Endothelial cell of umbilical vein (primary cell): ENCODE results near the gene GCAT. TPM values are rescaled to one million over a fixed set of nuclear protein-coding genes. Genes with fewer than 3 reads are reported as not detected.

Experiments
- BruUV-seq: library from RNA; stranded (reverse); fragments of 400-500 nt; replicated peaks from 2 replicates; lab custom pipeline; 2021; lab: Mats Ljungman, UMichigan
- CTCF ChIA-PET: fragments of 300-600, 350-600 bp; sonication (Branson Sonifier 250); formaldehyde crosslinking; loops from one replicate; lab custom pipeline; 2021; ENCODE audit warnings: antibody characterized with exemption, inconsistent platforms; lab: Charles Lee
- POLR2A ChIA-PET: fragments of 300-600, 350-600 bp; sonication (Branson Sonifier 250); formaldehyde crosslinking; loops from one replicate; lab custom pipeline; 2021; ENCODE audit warnings: antibody characterized with exemption, inconsistent platforms; lab: Charles Lee
- DNase-seq: peaks from one replicate; pipeline ENCODE4 v3.0.0-alpha.2; 2011; ENCODE audit warnings: low read depth, low spot score
- FAIRE-seq: peaks from 2 replicates; lab custom pipeline; 2011; peaks lifted over from hg19 to GRCh38; lab: Jason Lieb, UNC
- H2AFZ ChIP-seq: 2 replicates; pipeline ENCODE4 v1.6.0; 2012; ENCODE audit warnings: low read depth, low read length, control low read depth, inconsistent platforms
- H3K27ac ChIP-seq: 2 replicates; pipeline ENCODE4 v1.5.1; 2011; ENCODE audit warnings: low read depth, mild to moderate bottlenecking, control low read depth, low read length, moderate library complexity; ENCODE audit not compliant: insufficient read depth
- H3K27me3 ChIP-seq, 2 experiments: 2 replicates each; pipeline versions ENCODE4 v1.6.0 to v1.6.1; 2011; ENCODE audit warnings: low read length in 2 of 2, mixed read lengths in 1 of 2; ENCODE audit not compliant: control insufficient read depth in 2 of 2, insufficient read depth in 2 of 2
- H3K36me3 ChIP-seq, 2 experiments: 2 replicates in 1 of 2; 3 replicates in 1 of 2; pipeline ENCODE4 v1.5.1; 2011; ENCODE audit warnings: low read length in 2 of 2, mild to moderate bottlenecking in 1 of 2, moderate library complexity in 1 of 2; ENCODE audit not compliant: control insufficient read depth in 2 of 2, insufficient read depth in 2 of 2; ENCODE audit errors: extremely low read depth in 1 of 2
- H3K4me1 ChIP-seq: 3 replicates; pipeline ENCODE4 v1.5.1; 2011; ENCODE audit warnings: mild to moderate bottlenecking, low read length; ENCODE audit not compliant: control insufficient read depth, insufficient read depth; ENCODE audit errors: extremely low read depth
- H3K4me2 ChIP-seq: 2 replicates; pipeline ENCODE4 v1.6.1; 2011; ENCODE audit warnings: low read length, control low read depth, mixed read lengths; ENCODE audit not compliant: insufficient read depth
- H3K4me3 ChIP-seq, 3 experiments: fragments of 200-600 bp in 1 of 3; sonication (generic), shearing (Covaris generic) in 1 of 3; replicated peaks in 1 of 3; 2 replicates each; pipeline ENCODE4 v1.5.1; 2011 to 2016; ENCODE audit warnings: control low read depth in 3 of 3, low read length in 3 of 3, mild to moderate bottlenecking in 2 of 3, inconsistent platforms in 1 of 3, low read depth in 1 of 3, moderate library complexity in 1 of 3; ENCODE audit not compliant: insufficient read depth in 1 of 3
- H3K79me2 ChIP-seq: 2 replicates; pipeline ENCODE4 v1.6.0; 2012; ENCODE audit warnings: low read length, inconsistent platforms; ENCODE audit not compliant: control insufficient read depth, insufficient read depth
- H3K9ac ChIP-seq: replicated peaks from 2 replicates; pipeline ENCODE3; 2011; ENCODE audit warnings: low read length, control low read depth; ENCODE audit not compliant: insufficient read depth; ENCODE audit errors: extremely low read depth
- H3K9me1 ChIP-seq: replicated peaks from 3 replicates; pipeline ENCODE4 v1.6.0; 2011; ENCODE audit warnings: mild to moderate bottlenecking, low read length; ENCODE audit not compliant: control insufficient read depth, insufficient read depth; ENCODE audit errors: extremely low read depth
- H3K9me3 ChIP-seq: replicated peaks from 2 replicates; pipeline ENCODE4 v1.5.1; 2012; ENCODE audit warnings: low read length, inconsistent platforms; ENCODE audit not compliant: control insufficient read depth, insufficient read depth
- H4K20me1 ChIP-seq: replicated peaks from 2 replicates; pipeline ENCODE3; 2011; ENCODE audit warnings: mild to moderate bottlenecking, low read length; ENCODE audit not compliant: control insufficient read depth, insufficient read depth; ENCODE audit errors: extremely low read depth
- CTCF ChIP-seq, 2 donors: IDR thresholded peaks; 1 replicate in 1 of 2; 2 replicates in 1 of 2; pipeline ENCODE4 v1.5.1; 2011; ENCODE audit warnings: low read length in 2 of 2, mild to moderate bottlenecking in 2 of 2, moderate library complexity in 2 of 2, control low read depth in 1 of 2, inconsistent platforms in 1 of 2, low read depth in 1 of 2; ENCODE audit not compliant: insufficient read depth in 1 of 2; ENCODE audit errors: extremely low read depth in 1 of 2
- EZH2 ChIP-seq: IDR thresholded peaks from 2 replicates; pipeline ENCODE4 v1.6.1; 2012; ENCODE audit warnings: borderline replicate concordance, low read depth, mild to moderate bottlenecking, moderate library complexity, low read length, inconsistent platforms; ENCODE audit not compliant: severe bottlenecking
- FOS ChIP-seq: IDR thresholded peaks from 2 replicates; pipeline ENCODE4 v1.6.1; 2011; ENCODE audit warnings: mild to moderate bottlenecking, low read length, moderate library complexity, borderline replicate concordance; ENCODE audit not compliant: insufficient read depth
- GATA2 ChIP-seq: IDR thresholded peaks from 2 replicates; pipeline ENCODE4 v1.7.0; 2011; ENCODE audit warnings: low read depth, mild to moderate bottlenecking, moderate library complexity, mixed read lengths, low read length; ENCODE audit not compliant: insufficient read length, insufficient read depth
- JUN ChIP-seq: IDR thresholded peaks from 2 replicates; pipeline ENCODE4 v1.6.1; 2011; ENCODE audit warnings: borderline replicate concordance, low read depth; ENCODE audit not compliant: insufficient read length, insufficient read depth
- MAX ChIP-seq: IDR thresholded peaks from 2 replicates; pipeline ENCODE4 v1.6.1; 2011; ENCODE audit not compliant: insufficient read depth, insufficient read length
- MYC ChIP-seq: IDR thresholded peaks from one replicate; pipeline ENCODE4 v1.6.1; 2011; ENCODE audit warnings: mild to moderate bottlenecking, low read depth, low read length
- POLR2A ChIP-seq: IDR thresholded peaks from 2 replicates; pipeline ENCODE4 v1.6.1; 2012; ENCODE audit warnings: low read depth, mild to moderate bottlenecking, control low read depth, low read length
- POLR2AphosphoS5 ChIP-seq: IDR thresholded peaks from 2 replicates; pipeline ENCODE4 v1.6.1; 2012; ENCODE audit warnings: low read depth, mild to moderate bottlenecking, control low read depth, low read length, moderate library complexity; ENCODE audit not compliant: insufficient read depth
- dilution Hi-C: fragments of 300-500 bp; cut with MboI; formaldehyde crosslinking; loops from one replicate; pipeline ENCODE4 v1.15.0; 2019; ENCODE audit warnings: low sequenced_read_pairs; ENCODE audit not compliant: extremely low pct_ligation_motif_present
- intact Hi-C: fragments of 100-400 bp; cut with micrococcal nuclease; formaldehyde crosslinking; loops from one replicate; pipeline ENCODE4 v1.10.0; 2022
- polyA plus RNA-seq, 4 experiments: library from polyadenylated mRNA; depleted of rRNA in 3 of 4; stranded (reverse) in 3 of 4; unstranded in 1 of 4; fragments of >200 nt; gene quantifications; 2 replicates each; pipeline versions ENCODE4 v1.2.1 to v1.2.3, GENCODE V29; 2011 to 2012; ENCODE audit warnings: missing spikeins in 1 of 4
- total RNA-seq: library from RNA; stranded (reverse); gene quantifications from 2 replicates; pipeline ENCODE4 v1.2.3, GENCODE V29; 2021

The GCAT gene
- total and polyA plus RNA-seq, 2 donors (not counting 3 experiments of a cell fraction or from before 2014, with no cell fraction given) = 19.7 TPM

GRCh38 chr22:37822079-37822833 is 14.5 kb downstream of the GCAT start:
- no TSS peak for BruUV-seq
- intact Hi-C loops = no loop called here
- H3K4me1 ChIP-seq = peaks cover 9% of the 10 kb centered on the region
- H3K9me3 ChIP-seq = no peaks in the 10 kb centered on the region
- no peak overlapping the region for H3K4me3 ChIP-seq
- no peaks in the 10 kb centered on the region for H3K9me1 ChIP-seq
- H3K4me2 ChIP-seq = no peak overlapping the region
- no peak for DNase-seq
- H2AFZ ChIP-seq = no peak overlapping the region
- no peaks in the 10 kb centered on the region for H3K79me2 ChIP-seq
- ChIA-PET POLR2A (no interaction called here), CTCF (interaction anchor here (1.4 kb wide), 1 partner anchor 41 kb away, joined by 6 read pairs; no protein-coding TSS in a partner anchor)
- no peaks in the 10 kb centered on the region for H3K36me3 ChIP-seq
- H3K27me3 ChIP-seq = peaks cover 2 to 3% of the 10 kb centered on the region in 2 experiments
- no peaks in the 10 kb centered on the region for H4K20me1 ChIP-seq
- dilution Hi-C loops = no loop called here
- FAIRE-seq = no peak
- no peak overlapping the region for H3K27ac ChIP-seq
- H3K9ac ChIP-seq = no peak overlapping the region
- TF ChIP-seq EZH2 (no peak), CTCF (IDR thresholded peaks at IDR 0.05; ENCODE audit: extremely low read depth in 1 of 2, insufficient read depth in 1 of 2, low read depth in 1 of 2, low read length in 2 of 2) (no peak), POLR2AphosphoS5 (no peak), FOS (no peak), GATA2 (no peak), JUN (no peak), MAX (no peak), MYC (no peak), POLR2A (no peak)
